COLO668 (cell line): ENCODE measurements around the gene TTC3.

Experiments used
- DNase-seq: peaks from one replicate; lab custom pipeline; 2025; ENCODE audit not compliant: unreplicated experiment; lab: John Stamatoyannopoulos, UW

TTC3 gene

GRCh38 chr21:37186983-37187382 is 113.9 kb downstream of the TTC3 start:
- DNase-seq: no peak

DNA sequence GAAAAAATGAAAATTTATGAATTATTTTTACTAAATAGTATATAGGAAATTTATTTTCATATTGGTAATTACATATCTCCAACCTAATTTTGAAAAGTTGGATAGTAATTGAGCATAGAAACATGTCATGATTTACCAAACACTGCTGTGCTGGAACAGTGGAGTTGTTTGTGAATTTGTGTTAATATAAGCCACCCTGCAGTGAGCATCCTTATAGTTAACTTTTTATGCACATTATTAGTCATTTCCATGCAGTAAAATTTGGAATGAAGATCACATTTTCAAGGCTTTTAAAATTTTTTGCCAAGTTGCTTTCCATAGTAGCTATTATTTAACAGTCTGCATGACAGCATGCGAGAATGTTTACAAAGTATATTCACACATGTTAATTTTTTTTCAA is 115.8 kb downstream of the TTC3 start:
- DNase-seq: no peak

DNA sequence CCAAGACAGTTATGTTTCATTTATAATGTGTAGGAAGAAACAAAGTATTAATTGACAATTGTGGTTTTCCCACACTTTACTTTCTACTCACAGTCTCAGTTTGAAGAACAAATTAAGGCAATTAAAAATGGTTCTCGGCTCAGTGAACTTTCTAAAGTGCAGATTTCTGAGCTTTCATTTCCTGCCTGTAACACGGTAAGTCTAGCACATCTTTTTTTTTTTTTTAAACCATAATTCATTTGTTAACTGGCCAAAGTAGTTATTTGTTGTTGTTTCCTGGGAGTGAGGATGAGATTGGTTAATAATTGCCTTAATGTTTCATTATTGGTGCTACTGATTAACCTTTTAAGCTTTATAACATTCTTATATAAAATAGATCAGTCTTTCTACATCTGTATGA is 119.0 kb downstream of the TTC3 start:
- no peak for DNase-seq

- DNase-seq: no peak
Observed at GRCh38 chr21:37193006-37193405, 120.0 kb downstream of the TTC3 start.

GRCh38 chr21:37193676-37194075 is 120.6 kb downstream of the TTC3 start:
- DNase-seq: no peak

- no peak for DNase-seq
Observed at GRCh38 chr21:37195059-37195458, 122.0 kb downstream of the TTC3 start.

DNA sequence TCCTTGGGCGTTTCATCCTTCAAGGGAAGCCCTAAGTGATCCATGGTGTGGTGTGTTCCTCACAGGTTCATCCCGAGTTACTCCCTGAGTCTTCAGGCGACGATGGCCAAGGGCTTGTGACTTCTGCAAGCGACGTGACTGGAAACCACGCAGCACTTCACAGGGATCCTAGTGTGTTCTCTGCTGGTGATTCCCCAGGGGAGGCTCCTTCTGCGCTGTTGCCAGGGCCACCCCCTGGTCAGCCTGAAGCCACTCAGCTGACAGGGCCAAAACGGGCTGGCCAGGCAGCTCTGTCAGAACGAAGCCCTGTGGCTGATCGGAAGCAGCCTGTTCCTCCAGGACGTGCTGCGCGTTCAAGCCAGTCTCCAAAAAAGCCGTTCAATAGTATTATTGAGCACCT is 122.6 kb downstream of the TTC3 start:
- DNase-seq: no peak

- DNase-seq: no peak
Observed at GRCh38 chr21:37196847-37197246, 123.8 kb downstream of the TTC3 start.

GRCh38 chr21:37197746-37198145 is 124.7 kb downstream of the TTC3 start:
- DNase-seq: no peak

GRCh38 chr21:37199057-37199924 is 126.2 kb downstream of the TTC3 start:
- DNase-seq: no peak

- DNase-seq: no peak
Observed at GRCh38 chr21:37200641-37201480, 127.8 kb downstream of the TTC3 start.

- DNase-seq: no peak
Observed at GRCh38 chr21:37202221-37203110, 129.4 kb downstream of the TTC3 start.

GRCh38 chr21:37204580-37204979 is 131.5 kb downstream of the TTC3 start:
- no peak for DNase-seq

- no peak for DNase-seq
Observed at GRCh38 chr21:37206496-37206895, 133.4 kb downstream of the TTC3 start.

DNA sequence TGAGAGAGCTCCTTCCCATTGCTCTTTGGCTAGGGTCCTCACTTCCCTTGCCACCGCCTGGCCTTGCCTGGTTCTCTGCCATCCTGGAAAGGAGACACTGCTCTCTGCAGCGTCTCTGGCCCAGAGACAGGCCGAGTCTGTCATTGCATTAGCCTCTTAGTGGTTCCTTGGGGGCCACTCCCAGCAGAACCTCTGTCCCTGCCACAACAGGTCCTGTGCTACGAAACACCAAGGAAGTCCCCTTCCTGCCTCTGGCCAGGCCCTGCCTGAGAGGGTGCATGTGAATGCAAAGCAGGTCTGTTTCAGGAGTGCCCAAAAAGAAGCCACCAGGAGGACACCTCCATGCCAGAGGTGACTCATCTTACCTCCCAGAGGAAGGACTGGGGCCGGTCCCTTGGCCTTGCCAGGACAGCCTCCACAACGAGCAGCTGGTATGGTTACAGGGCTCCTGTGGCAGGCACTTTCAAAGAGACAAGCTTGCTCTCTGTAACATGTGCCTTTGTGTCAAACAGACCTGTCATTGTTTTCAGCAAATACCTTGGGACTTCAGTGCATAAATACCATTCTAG is 134.5 kb downstream of the TTC3 start:
- DNase-seq: peak; percentile 20

DNA sequence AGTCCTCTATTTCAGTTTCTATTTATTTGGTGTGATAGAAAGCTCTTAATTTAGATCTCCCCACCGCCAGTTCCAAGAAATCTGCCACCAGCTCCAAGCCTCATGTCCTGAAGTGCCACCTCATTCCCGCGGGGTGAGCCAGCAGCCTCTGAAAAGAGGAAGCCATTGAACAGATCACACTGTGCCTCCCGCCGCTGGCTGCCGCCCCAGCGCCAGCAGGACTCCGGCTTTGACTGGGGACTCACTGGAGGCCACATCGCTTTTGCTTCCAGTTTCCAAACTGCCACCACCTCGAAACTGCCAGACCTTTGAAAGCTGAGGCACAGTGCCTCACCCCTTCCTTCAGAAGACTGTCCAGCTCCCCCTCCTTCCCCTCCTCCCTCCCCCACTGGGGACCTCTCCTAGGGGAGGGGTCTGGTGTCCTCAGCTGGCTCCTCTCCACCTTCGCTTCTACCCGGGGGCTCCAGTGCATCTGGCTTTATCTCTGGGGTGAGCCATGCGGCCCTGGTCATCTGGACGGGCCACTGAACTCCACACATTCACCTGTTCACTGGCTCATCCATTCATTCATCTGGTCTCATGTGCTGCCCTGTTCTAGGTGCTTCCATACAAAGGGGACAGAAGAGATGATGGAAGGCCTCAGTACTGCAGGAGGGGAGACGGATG is 135.1 kb downstream of the TTC3 start:
- no peak for DNase-seq

DNA sequence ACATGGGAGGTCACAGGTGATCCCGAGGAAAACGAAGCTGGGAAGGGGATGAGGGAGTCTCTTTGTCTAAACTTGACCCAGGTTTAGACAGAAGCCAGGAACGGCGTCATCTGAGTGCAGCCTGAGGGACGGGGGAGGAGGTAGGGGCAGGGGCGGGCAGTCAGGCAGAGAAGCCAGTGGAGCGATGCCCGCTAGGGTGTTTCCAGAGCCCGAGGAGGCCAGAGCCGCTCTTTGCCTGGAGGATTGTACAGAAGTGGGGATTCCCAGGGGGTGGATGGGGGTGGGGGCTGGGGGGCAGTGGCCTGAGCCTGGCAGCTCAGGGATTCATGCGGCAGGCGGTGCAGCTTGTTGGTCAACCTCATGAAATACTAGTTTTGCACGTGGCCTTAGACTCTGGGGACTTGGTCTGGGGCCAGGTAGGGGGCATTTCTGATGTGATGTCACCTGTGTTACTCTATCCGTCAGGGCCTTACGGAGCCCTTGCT is 135.7 kb downstream of the TTC3 start:
- no peak for DNase-seq

GRCh38 chr21:37210130-37210529 is 137.1 kb downstream of the TTC3 start:
- no peak for DNase-seq

GRCh38 chr21:37210799-37211198 is 137.7 kb downstream of the TTC3 start:
- DNase-seq: no peak

- no peak for DNase-seq
Observed at GRCh38 chr21:37214952-37215351, 141.9 kb downstream of the TTC3 start.
